ENCODE measurements around the gene UGT1A5.

- TF ChIP-seq CTCF (IDR thresholded peaks at IDR 0.05): no peak
- no peak for TF ChIP-seq POLR2AphosphoS5 (IDR thresholded peaks at IDR 0.05)
Observed at GRCh38 chr2:233712611-233713261, at the start of gene UGT1A5.

All from suprapubic skin (tissue), 3 donors.